Natural killer cell treated with Interleukin-12 subunit alpha and Interleukin-12 subunit beta and Interleukin-15 and Interleukin-18, amount 100 ng/mL, for 72 hours (primary cell): ENCODE measurements around the gene HMCN1. TPM values are rescaled to one million over a fixed set of nuclear protein-coding genes. Genes with fewer than 3 reads are reported as not detected.

ENCODE experiments used
- ATAC-seq, 2 donors: fragments of 150-1000 bp; cut with Tn5 transposase in 1 of 2; sonication (Bioruptor Pico), chemical (Tn5 transposase) in 1 of 2; 2 replicates each; pipeline ENCODE4 v1.10.0; 2021
- DNase-seq: peaks from one replicate; pipeline ENCODE4 v3.0.0; 2022; ENCODE audit warnings: low spot score
- H3K27ac Mint-ChIP-seq, 2 donors: 1 replicate in 1 of 2; 2 replicates in 1 of 2; pipeline ENCODE4 v1.8.0; 2022; ENCODE audit warnings: mixed read lengths in 2 of 2, mild to moderate bottlenecking in 1 of 2, moderate library complexity in 1 of 2
- H3K27me3 Mint-ChIP-seq, 2 donors: 1 replicate in 1 of 2; 2 replicates in 1 of 2; pipeline ENCODE4 v1.8.0; 2022; ENCODE audit warnings: mixed read lengths in 2 of 2
- H3K36me3 Mint-ChIP-seq: one replicate; pipeline ENCODE4 v1.8.0; 2022; ENCODE audit warnings: mixed read lengths
- H3K4me1 Mint-ChIP-seq, 2 donors: 1 replicate in 1 of 2; 2 replicates in 1 of 2; pipeline ENCODE4 v1.8.0; 2022; ENCODE audit warnings: low read depth in 2 of 2, mixed read lengths in 2 of 2, mild to moderate bottlenecking in 1 of 2
- H3K4me3 Mint-ChIP-seq: one replicate; pipeline ENCODE4 v1.8.0; 2022; ENCODE audit warnings: mixed read lengths
- H3K9me3 Mint-ChIP-seq: 2 replicates; pipeline ENCODE4 v1.8.0; 2022; ENCODE audit warnings: mixed read lengths
- total RNA-seq, 2 donors: library from RNA; stranded (reverse); gene quantifications; one replicate each; pipeline ENCODE4 v1.2.3, GENCODE V29; 2022

The HMCN1 gene
- total RNA-seq, 2 donors from 2014 or later: 1.1 to 1.4 TPM

GRCh38 chr1:186044079-186044685, 310.0 kb downstream of the HMCN1 start:
- no peaks in the 10 kb centered on the region for H3K4me1 Mint-ChIP-seq
- no peak overlapping the region for H3K27ac Mint-ChIP-seq
- no peak overlapping the region for H3K4me3 Mint-ChIP-seq
- ATAC-seq (no peak), DNase-seq (no peak)
- peaks cover 5% of the 10 kb centered on the region for H3K9me3 Mint-ChIP-seq
- peaks cover 0 to 10% of the 10 kb centered on the region in 2 donors for H3K27me3 Mint-ChIP-seq
- H3K36me3 Mint-ChIP-seq: no peaks in the 10 kb centered on the region

- peaks cover 0 to 10% of the 10 kb centered on the region in 2 donors for H3K27me3 Mint-ChIP-seq
- no peak overlapping the region for H3K4me3 Mint-ChIP-seq
- H3K36me3 Mint-ChIP-seq: no peaks in the 10 kb centered on the region
- DNase-seq (no peak), ATAC-seq (no peak)
- no peaks in the 10 kb centered on the region for H3K4me1 Mint-ChIP-seq
- peaks cover 11% of the 10 kb centered on the region for H3K9me3 Mint-ChIP-seq
- no peak overlapping the region for H3K27ac Mint-ChIP-seq
These were observed 312.4 kb downstream of the HMCN1 start for GRCh38 chr1:186046437-186047211.

- peaks cover 11% of the 10 kb centered on the region for H3K9me3 Mint-ChIP-seq
- H3K36me3 Mint-ChIP-seq: no peaks in the 10 kb centered on the region
- ATAC-seq: no peak
- no peak overlapping the region for H3K27ac Mint-ChIP-seq
- peaks cover 0 to 10% of the 10 kb centered on the region in 2 donors for H3K27me3 Mint-ChIP-seq
- no peak for DNase-seq
- no peak overlapping the region for H3K4me3 Mint-ChIP-seq
- no peaks in the 10 kb centered on the region for H3K4me1 Mint-ChIP-seq
These were observed 316.2 kb downstream of the HMCN1 start for GRCh38 chr1:186050360-186050759.

- Mint-ChIP-seq H3K9me3 (peaks cover 6% of the 10 kb centered on the region), H3K27ac (no peak overlapping the region), H3K27me3 (no peaks in the 10 kb centered on the region), H3K4me1 (no peaks in the 10 kb centered on the region), H3K36me3 (no peaks in the 10 kb centered on the region), H3K4me3 (no peak overlapping the region)
- ATAC-seq: no peak
- DNase-seq: no peak
These were observed 319.8 kb downstream of the HMCN1 start for GRCh38 chr1:186054003-186054402.

- H3K4me3 Mint-ChIP-seq: no peak overlapping the region
- no peaks in the 10 kb centered on the region for H3K4me1 Mint-ChIP-seq
- no peak overlapping the region for H3K27ac Mint-ChIP-seq
- DNase-seq (no peak), ATAC-seq (no peak)
- no peaks in the 10 kb centered on the region for H3K36me3 Mint-ChIP-seq
- H3K9me3 Mint-ChIP-seq: peaks cover 6% of the 10 kb centered on the region
- no peaks in the 10 kb centered on the region for H3K27me3 Mint-ChIP-seq
These were observed 320.7 kb downstream of the HMCN1 start for GRCh38 chr1:186054932-186055331.

- Mint-ChIP-seq H3K9me3 (peaks cover 4% of the 10 kb centered on the region), H3K36me3 (no peaks in the 10 kb centered on the region), H3K4me3 (no peak overlapping the region), H3K27me3 (no peaks in the 10 kb centered on the region), H3K27ac (no peak overlapping the region), H3K4me1 (no peaks in the 10 kb centered on the region)
- DNase-seq (no peak), ATAC-seq (no peak)
These were observed 321.7 kb downstream of the HMCN1 start for GRCh38 chr1:186055846-186056245.

GRCh38 chr1:186057086-186057485, 322.9 kb downstream of the HMCN1 start:
- DNase-seq (no peak), ATAC-seq (no peak)
- no peaks in the 10 kb centered on the region for H3K9me3 Mint-ChIP-seq
- no peaks in the 10 kb centered on the region for H3K4me1 Mint-ChIP-seq
- H3K27me3 Mint-ChIP-seq: no peaks in the 10 kb centered on the region
- H3K4me3 Mint-ChIP-seq: no peak overlapping the region
- no peaks in the 10 kb centered on the region for H3K36me3 Mint-ChIP-seq
- no peak overlapping the region for H3K27ac Mint-ChIP-seq

- Mint-ChIP-seq H3K4me3 (no peak overlapping the region), H3K4me1 (no peaks in the 10 kb centered on the region), H3K27ac (no peak overlapping the region), H3K27me3 (no peaks in the 10 kb centered on the region), H3K36me3 (no peaks in the 10 kb centered on the region), H3K9me3 (no peaks in the 10 kb centered on the region)
- no peak for DNase-seq
- ATAC-seq: no peak
These were observed 325.1 kb downstream of the HMCN1 start for GRCh38 chr1:186059311-186059710.

- H3K27me3 Mint-ChIP-seq: no peaks in the 10 kb centered on the region
- no peak overlapping the region for H3K27ac Mint-ChIP-seq
These were observed 325.6 kb downstream of the HMCN1 start for GRCh38 chr1:186059752-186060151.

GRCh38 chr1:186060226-186060625, 326.0 kb downstream of the HMCN1 start:
- Mint-ChIP-seq H3K4me3 (no peak overlapping the region), H3K9me3 (no peaks in the 10 kb centered on the region), H3K4me1 (no peaks in the 10 kb centered on the region), H3K36me3 (no peaks in the 10 kb centered on the region), H3K27ac (no peak overlapping the region), H3K27me3 (no peaks in the 10 kb centered on the region)
- DNase-seq (no peak), ATAC-seq (no peak)

More at GRCh38 chr1:186059752-186060151, 325.6 kb downstream of the HMCN1 start:
- Mint-ChIP-seq H3K4me3 (no peak overlapping the region), H3K4me1 (no peaks in the 10 kb centered on the region), H3K36me3 (no peaks in the 10 kb centered on the region), H3K9me3 (no peaks in the 10 kb centered on the region)
- DNase-seq: no peak
- no peak for ATAC-seq

GRCh38 chr1:186063091-186063657, 329.0 kb downstream of the HMCN1 start:
- Mint-ChIP-seq H3K4me3 (no peak overlapping the region), H3K27me3 (no peaks in the 10 kb centered on the region), H3K27ac (no peak overlapping the region)

GRCh38 chr1:186066411-186066810, 332.2 kb downstream of the HMCN1 start:
- Mint-ChIP-seq H3K4me1 (no peaks in the 10 kb centered on the region), H3K27ac (no peak overlapping the region), H3K9me3 (no peaks in the 10 kb centered on the region), H3K4me3 (no peak overlapping the region), H3K27me3 (no peaks in the 10 kb centered on the region), H3K36me3 (no peaks in the 10 kb centered on the region)
- no peak for ATAC-seq
- DNase-seq: no peak

More at GRCh38 chr1:186063091-186063657, 329.0 kb downstream of the HMCN1 start:
- DNase-seq (no peak), ATAC-seq (no peak)
- Mint-ChIP-seq H3K36me3 (no peaks in the 10 kb centered on the region), H3K9me3 (no peaks in the 10 kb centered on the region), H3K4me1 (no peaks in the 10 kb centered on the region)

GRCh38 chr1:186073697-186074096, 339.5 kb downstream of the HMCN1 start:
- DNase-seq (no peak), ATAC-seq (no peak)
- Mint-ChIP-seq H3K36me3 (no peaks in the 10 kb centered on the region), H3K27ac (no peak overlapping the region), H3K4me3 (no peak overlapping the region), H3K4me1 (no peaks in the 10 kb centered on the region), H3K9me3 (no peaks in the 10 kb centered on the region), H3K27me3 (no peaks in the 10 kb centered on the region)

- no peak overlapping the region for H3K27ac Mint-ChIP-seq
- H3K4me3 Mint-ChIP-seq: no peak overlapping the region
- H3K4me1 Mint-ChIP-seq: no peaks in the 10 kb centered on the region
- H3K36me3 Mint-ChIP-seq: no peaks in the 10 kb centered on the region
- no peak for ATAC-seq
- no peak for DNase-seq
- no peaks in the 10 kb centered on the region for H3K27me3 Mint-ChIP-seq
- no peaks in the 10 kb centered on the region for H3K9me3 Mint-ChIP-seq
These were observed 341.8 kb downstream of the HMCN1 start for GRCh38 chr1:186076006-186076405.
